ENCODE results near the gene ATP8B2. TPM values are rescaled to one million over a fixed set of nuclear protein-coding genes. Genes with fewer than 3 reads are reported as not detected.
"Not testable (repeated sequence)": the region's sequence is repeated elsewhere in the genome, so short reads cannot be mapped to it uniquely, and the experiment has no call there.

The ATP8B2 gene, protein sequence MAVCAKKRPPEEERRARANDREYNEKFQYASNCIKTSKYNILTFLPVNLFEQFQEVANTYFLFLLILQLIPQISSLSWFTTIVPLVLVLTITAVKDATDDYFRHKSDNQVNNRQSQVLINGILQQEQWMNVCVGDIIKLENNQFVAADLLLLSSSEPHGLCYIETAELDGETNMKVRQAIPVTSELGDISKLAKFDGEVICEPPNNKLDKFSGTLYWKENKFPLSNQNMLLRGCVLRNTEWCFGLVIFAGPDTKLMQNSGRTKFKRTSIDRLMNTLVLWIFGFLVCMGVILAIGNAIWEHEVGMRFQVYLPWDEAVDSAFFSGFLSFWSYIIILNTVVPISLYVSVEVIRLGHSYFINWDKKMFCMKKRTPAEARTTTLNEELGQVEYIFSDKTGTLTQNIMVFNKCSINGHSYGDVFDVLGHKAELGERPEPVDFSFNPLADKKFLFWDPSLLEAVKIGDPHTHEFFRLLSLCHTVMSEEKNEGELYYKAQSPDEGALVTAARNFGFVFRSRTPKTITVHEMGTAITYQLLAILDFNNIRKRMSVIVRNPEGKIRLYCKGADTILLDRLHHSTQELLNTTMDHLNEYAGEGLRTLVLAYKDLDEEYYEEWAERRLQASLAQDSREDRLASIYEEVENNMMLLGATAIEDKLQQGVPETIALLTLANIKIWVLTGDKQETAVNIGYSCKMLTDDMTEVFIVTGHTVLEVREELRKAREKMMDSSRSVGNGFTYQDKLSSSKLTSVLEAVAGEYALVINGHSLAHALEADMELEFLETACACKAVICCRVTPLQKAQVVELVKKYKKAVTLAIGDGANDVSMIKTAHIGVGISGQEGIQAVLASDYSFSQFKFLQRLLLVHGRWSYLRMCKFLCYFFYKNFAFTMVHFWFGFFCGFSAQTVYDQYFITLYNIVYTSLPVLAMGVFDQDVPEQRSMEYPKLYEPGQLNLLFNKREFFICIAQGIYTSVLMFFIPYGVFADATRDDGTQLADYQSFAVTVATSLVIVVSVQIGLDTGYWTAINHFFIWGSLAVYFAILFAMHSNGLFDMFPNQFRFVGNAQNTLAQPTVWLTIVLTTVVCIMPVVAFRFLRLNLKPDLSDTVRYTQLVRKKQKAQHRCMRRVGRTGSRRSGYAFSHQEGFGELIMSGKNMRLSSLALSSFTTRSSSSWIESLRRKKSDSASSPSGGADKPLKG
- 49.4 and 49.6 TPM in 2 replicates for total RNA-seq

DNA sequence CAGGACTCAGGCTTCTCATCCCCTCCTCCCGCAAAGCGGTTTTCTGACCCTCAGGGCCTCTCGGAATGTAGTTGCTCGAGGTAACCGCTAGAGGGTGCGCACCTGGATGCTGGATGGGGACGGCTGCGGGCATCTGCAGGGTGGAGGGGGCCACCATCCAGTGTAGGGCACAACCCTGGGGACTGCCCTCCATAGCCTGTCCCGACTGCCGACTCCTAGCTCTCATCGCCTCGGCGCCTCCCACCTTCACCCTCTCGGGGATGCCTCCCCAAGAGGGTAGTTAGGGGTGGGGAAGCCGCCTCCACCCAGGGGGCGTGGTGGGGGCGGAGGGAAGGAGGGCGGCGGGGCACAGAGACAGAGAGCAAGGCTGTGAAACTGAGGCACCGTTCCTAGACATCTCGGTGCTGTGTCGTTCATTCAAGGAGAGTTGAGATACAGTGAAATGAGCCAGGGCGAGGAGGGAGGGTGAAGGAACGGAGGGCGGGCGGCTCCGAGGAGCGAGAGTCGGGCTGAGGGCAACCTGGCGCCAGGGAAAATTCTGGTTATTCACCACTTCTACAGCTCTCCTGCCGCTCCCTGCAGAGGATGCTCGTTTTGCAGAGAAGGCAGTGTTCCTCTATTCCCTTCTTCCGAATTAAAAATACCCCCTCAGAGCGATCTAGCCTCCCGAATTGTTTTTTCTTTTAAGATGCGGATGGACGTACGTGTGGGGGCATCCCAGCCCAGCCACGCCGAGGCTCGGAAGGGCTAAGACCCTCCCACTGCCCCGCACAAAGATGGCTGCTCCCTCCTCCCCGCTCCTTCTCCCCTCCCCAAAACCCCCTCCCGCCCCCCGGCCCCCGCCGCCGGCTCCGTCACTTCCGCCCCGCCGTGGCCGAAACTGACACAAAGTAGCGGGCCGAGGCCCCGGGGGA is at the start of gene ATP8B2:
TSS of gene ATP8B2 (plus strand) at position 857 of the 914 bp plus-strand sequence. CDS start 2,617 bp downstream, outside the sequence.
- Mint-ChIP-seq H3K27me3 (peaks cover 21% of the 10 kb centered on the region), H3K9me3 (no peaks in the 10 kb centered on the region), H3K36me3 (ENCODE audit: low read depth) (peaks cover 3% of the 10 kb centered on the region), H3K4me1 (peaks cover 34% of the 10 kb centered on the region), H3K4me3 (peak within 1 kb of the TSS; percentile 98), H3K27ac (peak within 1 kb of the TSS; percentile 92)
- peak; percentile 95 for DNase-seq
- intact Hi-C loops (cut with micrococcal nuclease) = loop anchor here (2.0 kb wide), 1 partner anchor 82 kb away; no protein-coding TSS in a partner anchor

DNA sequence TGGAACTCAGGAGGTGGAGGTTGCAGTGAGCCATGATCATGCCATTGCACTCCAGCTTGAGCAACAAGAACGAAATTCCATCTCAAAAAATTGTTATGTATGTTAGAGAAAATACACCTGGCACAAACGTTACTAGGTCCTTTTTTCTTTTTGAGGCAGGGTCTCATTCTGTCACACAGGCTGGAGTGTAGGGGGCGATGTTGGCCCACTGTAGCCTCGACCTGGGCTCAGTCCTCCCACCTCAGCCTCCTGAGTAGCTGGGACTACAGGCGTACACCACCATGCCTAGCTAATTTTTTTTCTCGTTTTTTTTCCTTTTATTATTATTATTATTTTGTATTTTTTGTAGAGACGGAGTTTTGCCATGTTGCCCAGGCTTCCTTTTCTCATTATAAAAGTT is 48.5 kb upstream of the ATP8B2 start:
- Mint-ChIP-seq H3K27ac (no peak overlapping the region), H3K4me1 (peaks cover 26% of the 10 kb centered on the region)

DNA sequence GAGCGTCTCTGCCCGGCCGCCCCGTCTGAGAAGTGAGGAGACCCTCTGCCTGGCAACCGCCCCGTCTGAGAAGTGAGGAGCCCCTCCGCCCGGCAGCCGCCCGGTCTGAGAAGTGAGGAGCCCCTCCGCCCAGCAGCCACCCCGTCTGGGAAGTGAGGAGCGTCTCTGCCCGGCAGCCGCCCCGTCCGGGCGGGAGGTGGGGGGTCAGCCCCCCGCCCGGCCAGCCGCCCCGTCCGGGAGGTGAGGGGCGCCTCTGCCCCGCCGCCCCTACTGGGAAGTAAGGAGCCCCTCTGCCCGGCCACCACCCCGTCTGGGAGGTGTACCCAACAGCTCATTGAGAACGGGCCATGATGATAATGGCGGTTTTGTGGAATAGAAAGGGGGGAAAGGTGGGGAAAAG is 37.7 kb upstream of the ATP8B2 start:
- H3K9me3 Mint-ChIP-seq = not testable (repeated sequence)

More for the DNA sequence above, 48.5 kb upstream of the ATP8B2 start:
- intact Hi-C loops (cut with micrococcal nuclease) = no loop called here
- no peak overlapping the region for H3K4me3 Mint-ChIP-seq
- DNase-seq = peak; percentile 77
- no peaks in the 10 kb centered on the region for H3K9me3 Mint-ChIP-seq
- H3K36me3 Mint-ChIP-seq (ENCODE audit: low read depth) = peaks cover 13% of the 10 kb centered on the region
- no peaks in the 10 kb centered on the region for H3K27me3 Mint-ChIP-seq

DNA sequence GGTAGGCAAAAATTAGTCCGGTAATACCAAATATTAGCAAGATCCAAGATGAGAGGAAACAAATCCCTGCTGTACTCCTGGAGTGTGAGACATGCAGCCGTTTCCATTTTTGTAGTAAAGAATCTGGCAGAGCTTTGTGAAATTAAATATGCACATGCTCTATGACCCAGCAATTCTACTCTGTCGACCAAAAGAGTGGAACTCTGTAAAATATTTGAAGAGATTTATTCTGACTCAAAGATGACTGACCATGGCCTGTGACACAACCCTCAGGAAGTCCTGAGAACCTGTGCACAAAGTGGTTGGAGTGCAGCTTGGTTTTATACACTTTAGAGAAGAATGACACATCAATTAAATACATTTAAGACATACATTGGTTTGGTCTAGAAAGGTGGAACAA is 36.7 kb upstream of the ATP8B2 start:
- no peak for DNase-seq

More for the DNA sequence above, 37.7 kb upstream of the ATP8B2 start:
- intact Hi-C loops (cut with micrococcal nuclease); H3K4me3 Mint-ChIP-seq; DNase-seq; H3K36me3 Mint-ChIP-seq (ENCODE audit: low read depth); H3K4me1 Mint-ChIP-seq; H3K27me3 Mint-ChIP-seq; H3K27ac Mint-ChIP-seq: not testable (repeated sequence)

DNA sequence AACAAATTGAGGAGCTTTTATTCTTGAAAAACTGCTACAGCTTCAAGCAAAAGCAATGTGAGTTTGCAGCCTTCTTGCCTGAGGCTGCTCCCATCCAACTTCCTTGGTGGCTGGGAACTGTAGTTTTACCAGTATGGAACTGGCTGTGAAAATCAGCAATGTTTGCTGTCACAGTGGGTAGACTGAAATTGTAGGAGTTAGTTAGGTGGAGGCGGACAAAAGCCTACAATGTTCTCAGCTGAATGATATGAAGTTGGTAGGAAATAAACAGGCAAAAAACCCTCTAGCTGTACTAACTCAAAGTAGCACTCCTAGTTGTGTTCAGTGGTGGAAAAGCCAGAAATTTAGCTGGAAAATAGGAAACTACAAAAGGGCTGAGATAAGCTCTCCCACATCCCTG is 34.4 kb upstream of the ATP8B2 start:
- Mint-ChIP-seq H3K27me3 (peaks cover 9% of the 10 kb centered on the region), H3K4me1 (no peaks in the 10 kb centered on the region), H3K27ac (no peak overlapping the region), H3K4me3 (no peak overlapping the region), H3K36me3 (ENCODE audit: low read depth) (peaks cover 5% of the 10 kb centered on the region), H3K9me3 (peaks cover 13% of the 10 kb centered on the region)
- intact Hi-C loops (cut with micrococcal nuclease) = no loop called here
- no peak for DNase-seq

More for the DNA sequence above, 36.7 kb upstream of the ATP8B2 start:
- peaks cover 6% of the 10 kb centered on the region for H3K9me3 Mint-ChIP-seq
- intact Hi-C loops (cut with micrococcal nuclease) = no loop called here
- no peak overlapping the region for H3K27ac Mint-ChIP-seq
- no peak overlapping the region for H3K4me3 Mint-ChIP-seq
- no peaks in the 10 kb centered on the region for H3K36me3 Mint-ChIP-seq (ENCODE audit: low read depth)
- peaks cover 3% of the 10 kb centered on the region for H3K4me1 Mint-ChIP-seq
- H3K27me3 Mint-ChIP-seq = peaks cover 9% of the 10 kb centered on the region

DNA sequence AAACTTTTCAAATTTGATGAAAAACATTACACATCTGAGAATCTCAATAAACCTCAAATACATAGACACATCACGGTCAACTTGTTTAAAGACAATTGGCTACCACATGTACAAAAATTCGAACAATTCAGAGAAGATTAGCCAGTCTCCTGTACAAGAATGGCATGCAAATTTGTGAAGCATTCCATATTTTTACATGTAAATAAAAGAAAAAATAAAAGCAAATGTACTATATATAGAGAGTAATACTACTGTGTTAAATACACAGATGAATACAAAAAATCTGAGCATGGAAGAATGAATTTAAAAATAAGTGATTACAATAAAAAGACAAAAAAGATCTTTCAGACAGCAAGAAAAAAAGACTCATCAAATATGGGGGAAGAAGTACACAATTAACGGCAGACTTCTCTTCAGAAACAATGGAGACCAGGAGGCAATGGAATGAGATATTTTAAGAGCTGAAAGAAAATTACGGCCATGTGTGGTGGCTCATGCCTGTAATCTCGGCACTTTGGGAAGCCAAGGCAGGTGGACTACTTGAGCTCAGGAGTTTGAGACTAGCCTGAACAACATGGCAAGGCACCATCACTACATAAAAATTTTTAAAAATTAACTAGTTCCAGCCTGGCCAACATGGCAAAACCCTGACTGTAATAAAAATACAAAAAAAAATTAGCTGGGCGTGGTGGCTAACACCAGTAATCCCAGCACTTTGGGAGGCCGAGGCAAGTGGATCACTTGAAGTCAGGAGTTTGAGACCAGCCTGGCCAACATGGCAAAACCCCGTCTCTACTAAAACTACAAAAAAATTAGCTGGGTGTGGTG is 29.7 kb upstream of the ATP8B2 start:
- Mint-ChIP-seq H3K27ac (no peak overlapping the region), H3K27me3 (peaks cover 13% of the 10 kb centered on the region), H3K9me3 (peaks cover 13% of the 10 kb centered on the region), H3K4me3 (no peak overlapping the region), H3K36me3 (ENCODE audit: low read depth) (peaks cover 5% of the 10 kb centered on the region), H3K4me1 (no peaks in the 10 kb centered on the region)
- intact Hi-C loops (cut with micrococcal nuclease) = no loop called here
- no peak for DNase-seq

DNA sequence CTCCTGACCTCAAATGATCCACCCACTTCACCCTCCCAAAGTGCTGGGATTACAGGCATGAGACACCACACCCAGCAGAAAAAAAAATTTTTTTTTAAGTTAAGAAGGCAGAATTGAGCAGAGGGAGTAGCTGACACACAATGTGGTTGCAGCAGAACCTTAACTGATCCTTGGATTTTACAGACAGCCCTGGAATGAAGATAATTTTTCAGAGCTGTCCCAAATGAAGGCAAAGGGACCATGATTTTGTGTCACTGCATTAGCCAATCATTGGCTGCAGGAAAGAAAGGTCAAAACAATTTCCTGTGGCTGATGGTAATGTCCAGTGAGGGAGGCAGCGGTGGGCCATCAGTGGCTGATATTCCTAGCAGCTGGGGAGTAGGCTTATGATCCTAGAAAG is 23.7 kb upstream of the ATP8B2 start:
- Mint-ChIP-seq H3K9me3 (no peaks in the 10 kb centered on the region), H3K27ac (no peak overlapping the region), H3K27me3 (peaks cover 6% of the 10 kb centered on the region), H3K4me3 (no peak overlapping the region), H3K36me3 (ENCODE audit: low read depth) (no peaks in the 10 kb centered on the region), H3K4me1 (peaks cover 7% of the 10 kb centered on the region)
- DNase-seq = no peak
- intact Hi-C loops (cut with micrococcal nuclease) = no loop called here

DNA sequence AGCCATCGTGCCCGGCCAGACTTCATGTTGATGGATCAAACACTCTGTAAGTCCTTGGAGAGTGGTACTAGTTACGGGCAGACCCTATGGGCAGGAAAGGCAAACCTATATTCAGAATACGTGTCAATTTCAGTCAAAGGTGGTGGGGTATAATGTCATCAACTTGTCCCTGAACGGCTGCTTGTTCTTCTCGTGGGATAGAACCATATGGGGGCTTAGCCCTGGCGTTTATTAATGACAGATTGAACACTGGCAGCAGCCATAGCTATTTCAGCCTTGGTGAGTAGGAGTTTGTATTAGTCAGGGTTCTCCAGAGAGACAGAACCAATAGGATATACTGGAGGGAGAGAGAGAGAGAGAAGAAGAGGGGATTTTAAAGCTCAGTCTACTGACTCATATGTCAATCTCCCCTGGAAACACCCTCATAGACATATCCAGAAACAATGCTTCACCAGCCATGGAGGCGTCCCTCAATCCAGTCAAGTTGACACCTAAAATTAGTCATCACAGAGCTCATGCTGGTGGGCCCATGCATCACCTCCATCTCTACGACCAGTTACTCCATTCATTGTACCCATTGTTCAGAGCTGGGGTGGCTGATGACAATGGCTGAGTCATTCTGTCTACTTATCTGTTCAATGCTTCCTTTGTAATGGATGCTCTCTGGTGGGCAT is 20.5 kb upstream of the ATP8B2 start:
- DNase-seq = no peak
- Mint-ChIP-seq H3K36me3 (ENCODE audit: low read depth) (peaks cover 1% of the 10 kb centered on the region), H3K27me3 (no peaks in the 10 kb centered on the region), H3K9me3 (no peaks in the 10 kb centered on the region), H3K4me1 (peaks cover 19% of the 10 kb centered on the region), H3K27ac (no peak overlapping the region), H3K4me3 (no peak overlapping the region)
- intact Hi-C loops (cut with micrococcal nuclease) = no loop called here

DNA sequence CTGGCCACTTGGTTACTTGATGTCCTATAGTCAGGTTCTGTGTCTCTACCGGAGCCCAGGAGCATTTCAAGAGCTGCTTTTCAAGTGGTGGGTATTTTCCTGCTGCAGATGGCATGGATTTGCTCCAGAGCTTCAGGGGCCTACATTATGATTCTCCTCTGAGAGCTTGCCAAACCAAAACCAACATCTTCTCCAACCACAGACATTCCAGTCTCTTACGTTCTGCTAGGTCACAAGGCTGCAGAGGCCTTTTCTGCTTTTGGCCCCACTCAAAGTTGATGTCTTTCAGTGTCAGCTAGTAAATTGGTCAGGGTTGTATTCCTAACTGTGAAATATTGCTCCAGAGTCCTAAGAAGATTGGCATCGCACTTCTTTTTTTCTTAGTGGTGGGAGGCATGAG is 19.2 kb upstream of the ATP8B2 start:
- H3K36me3 Mint-ChIP-seq (ENCODE audit: low read depth) = peaks cover 1% of the 10 kb centered on the region
- no peak for DNase-seq
- H3K27me3 Mint-ChIP-seq = no peaks in the 10 kb centered on the region
- no peaks in the 10 kb centered on the region for H3K9me3 Mint-ChIP-seq
- H3K4me3 Mint-ChIP-seq = no peak overlapping the region
- intact Hi-C loops (cut with micrococcal nuclease) = no loop called here
- peaks cover 19% of the 10 kb centered on the region for H3K4me1 Mint-ChIP-seq
- no peak overlapping the region for H3K27ac Mint-ChIP-seq

DNA sequence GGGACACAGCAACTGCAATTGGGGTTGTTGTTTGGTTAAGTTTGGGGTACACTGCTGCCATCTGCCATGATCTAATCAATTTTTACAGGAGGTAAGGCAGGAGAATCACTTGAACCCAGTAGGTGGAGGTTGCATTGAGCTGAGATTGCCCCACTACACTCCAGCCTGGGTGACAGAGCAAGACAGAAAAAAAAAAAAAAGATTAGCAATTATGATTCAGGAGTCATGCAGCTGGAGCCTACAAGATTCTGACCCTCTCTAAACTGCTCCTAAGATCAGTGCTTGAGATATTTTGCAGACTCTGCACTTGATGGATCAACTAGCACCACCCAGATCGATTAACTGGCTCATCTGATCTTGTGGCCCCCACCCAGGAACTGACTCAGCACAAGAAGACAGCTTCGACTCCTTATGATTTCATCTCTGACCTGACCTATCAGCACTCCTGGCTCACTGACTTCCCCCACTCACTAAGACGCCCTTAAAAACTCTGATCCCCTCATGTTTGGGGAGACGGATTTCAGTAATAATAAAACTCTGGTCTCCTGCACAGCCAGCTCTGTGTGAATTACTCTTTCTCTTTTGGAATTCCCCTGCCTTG is 17.6 kb upstream of the ATP8B2 start:
- H3K4me3 Mint-ChIP-seq; H3K36me3 Mint-ChIP-seq (ENCODE audit: low read depth); H3K9me3 Mint-ChIP-seq; intact Hi-C loops (cut with micrococcal nuclease); H3K27me3 Mint-ChIP-seq: not testable (repeated sequence)
- Mint-ChIP-seq H3K27ac (peak overlapping the region; percentile 52), H3K4me1 (peaks cover 19% of the 10 kb centered on the region)
- DNase-seq = peak; percentile 67

DNA sequence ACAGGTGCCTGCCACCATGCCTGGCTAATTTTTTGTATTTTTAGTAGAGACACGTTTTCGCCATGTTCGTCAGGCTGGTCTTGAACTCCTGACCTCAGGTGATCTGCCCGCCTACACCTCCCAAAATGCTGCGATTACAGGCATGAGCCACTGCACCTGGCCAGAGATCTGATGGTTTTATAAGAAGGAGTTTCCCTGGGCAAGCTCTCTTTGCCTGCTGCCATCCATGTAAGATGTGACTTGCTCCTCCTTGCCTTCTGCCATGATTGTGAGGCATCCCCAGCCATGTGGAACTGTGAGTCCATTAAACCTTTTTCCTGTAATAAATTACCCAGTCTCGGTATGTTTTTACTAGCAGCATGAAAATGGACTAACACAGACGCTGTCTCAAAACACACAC is 16.2 kb upstream of the ATP8B2 start:
- H3K4me3 Mint-ChIP-seq; DNase-seq; H3K27me3 Mint-ChIP-seq; H3K9me3 Mint-ChIP-seq; intact Hi-C loops (cut with micrococcal nuclease); H3K36me3 Mint-ChIP-seq (ENCODE audit: low read depth); H3K27ac Mint-ChIP-seq: not testable (repeated sequence)
- H3K4me1 Mint-ChIP-seq = peaks cover 19% of the 10 kb centered on the region

Data from activated CD4-positive, alpha-beta T cell treated with anti-CD3 and anti-CD28 coated beads, Interleukin-2, amount 10 ng/mL, durations not matched to agents 24 days and 14 days (primary cell).